ENCODE data around the gene TRAK1.

- TF ChIP-seq CTCF (IDR thresholded peaks at IDR 0.05) (no peak), POLR2A (IDR thresholded peaks at IDR 0.05) (no peak), POLR2AphosphoS5 (IDR thresholded peaks at IDR 0.05) (no peak), EP300 (IDR thresholded peaks at IDR 0.05) (no peak)
Measured at GRCh38 chr3:42051384-42052131, 39.6 kb upstream of the TRAK1 start.
